Measurements from ENCODE around the gene DENND1A. TPM values are rescaled to one million over a fixed set of nuclear protein-coding genes. Genes with fewer than 3 reads are reported as not detected.

The DENND1A gene
- total and polyA plus RNA-seq, 2 experiments from 2014 or later, result 13.1 to 28.7 TPM

- TF ChIP-seq ZNF462 (CRISPR knock-in tag; IDR thresholded peaks at IDR 0.05), result no peak
- no peak for TF ChIP-seq CREB1 (CRISPR knock-in tag; IDR thresholded peaks at IDR 0.05; ENCODE audit: low read depth)
Observed at GRCh38 chr9:123348317-123348992, 581.5 kb downstream of the DENND1A start (continued).

GRCh38 chr9:123347289-123348060 lies 582.5 kb downstream of the DENND1A start:
- Histone ChIP-seq H3F3A (replicated peaks; ENCODE audit: low read depth) (peaks cover 8% of the 10 kb centered on the region; the same call in 1 of the 2 replicates), H3K4me2 (no peak overlapping the region), H3K27me3 (ENCODE audit: insufficient read depth) (no peaks in the 10 kb centered on the region), H3K4me1 (ENCODE audit: insufficient read depth) (no peaks in the 10 kb centered on the region), H3K27ac (ENCODE audit: low read depth) (no peak overlapping the region), H3K36me3 (ENCODE audit: insufficient read depth) (no peaks in the 10 kb centered on the region), H3K4me3 (no peak overlapping the region), H2AFZ (no peak overlapping the region), H4K20me1 (replicated peaks; ENCODE audit: insufficient read depth) (no peaks in the 10 kb centered on the region), H3K9me2 (ENCODE audit: insufficient read depth) (no peaks in the 10 kb centered on the region), H3K79me2 (replicated peaks; ENCODE audit: insufficient read depth) (no peaks in the 10 kb centered on the region)
- no peak for ATAC-seq
- Mint-ChIP-seq H3K36me3 (ENCODE audit: low read depth) (no peaks in the 10 kb centered on the region), H3K4me3 (no peak overlapping the region), H3K27ac (no peak overlapping the region), H3K9me3 (no peaks in the 10 kb centered on the region), H3K27me3 (ENCODE audit: insufficient read depth, low read depth, poor library complexity) (peaks cover 7% of the 10 kb centered on the region), H3K4me1 (peaks cover 8% of the 10 kb centered on the region)
- no peak for DNase-seq (ENCODE audit: low spot score)
- TF ChIP-seq NANOG (IDR thresholded peaks at IDR 0.05; ENCODE audit: borderline replicate concordance) (no peak), EZH2phosphoT487 (IDR thresholded peaks at IDR 0.05; ENCODE audit: unreplicated experiment) (no peak), STAT1 (IDR thresholded peaks at IDR 0.05; ENCODE audit: unreplicated experiment) (no peak), POLR2AphosphoS5 (IDR thresholded peaks at IDR 0.05; ENCODE audit: low read depth) (no peak), JUNB (IDR thresholded peaks at IDR 0.05; ENCODE audit: unreplicated experiment) (no peak), ZNF331 (CRISPR knock-in tag; IDR thresholded peaks at IDR 0.05; ENCODE audit: low read depth) (no peak), ZNF114 (CRISPR knock-in tag; IDR thresholded peaks at IDR 0.05) (no peak), CTCF (conservative IDR thresholded peaks at IDR 0.05; ENCODE audit: low read depth in 2 of 2) (no peak)
